Esophagus muscularis mucosa (tissue), 4 donors: ENCODE measurements around the gene FBXO46.

Experiments used
- EP300 ChIP-seq: sonication (generic); formaldehyde crosslinking; IDR thresholded peaks from one replicate; pipeline ENCODE4 v1.6.1; 2017; ENCODE audit warnings: antibody characterized with exemption
- POLR2A ChIP-seq: fragments of 450-650 bp; IDR thresholded peaks from one replicate; pipeline ENCODE4 v1.6.1; 2017; ENCODE audit warnings: antibody characterized with exemption, moderate library complexity, mild to moderate bottlenecking, low read depth
- POLR2AphosphoS5 ChIP-seq, 2 donors: sonication (generic); formaldehyde crosslinking; IDR thresholded peaks; one replicate each; pipeline ENCODE4 v1.6.1; 2017; ENCODE audit warnings: antibody characterized with exemption in 2 of 2
- TF ChIP-seq, protein P1 (sequence below), 3 experiments: fragments of 200-600 bp in 2 of 3; fragments of 450-650 bp in 1 of 3; sonication (generic) in 2 of 3; IDR thresholded peaks; one replicate each; pipeline ENCODE4 v1.5.1; 2017 to 2019; ENCODE audit warnings: antibody characterized with exemption in 3 of 3, mild to moderate bottlenecking in 2 of 3, moderate library complexity in 1 of 3

GRCh38 chr19:45763691-45764294, 33.1 kb upstream of the FBXO46 start:
- TF ChIP-seq POLR2A (no peak), EP300 (no peak), POLR2AphosphoS5 (IDR thresholded peaks at IDR 0.05) (no peak)
- TF ChIP-seq, protein P1, sequence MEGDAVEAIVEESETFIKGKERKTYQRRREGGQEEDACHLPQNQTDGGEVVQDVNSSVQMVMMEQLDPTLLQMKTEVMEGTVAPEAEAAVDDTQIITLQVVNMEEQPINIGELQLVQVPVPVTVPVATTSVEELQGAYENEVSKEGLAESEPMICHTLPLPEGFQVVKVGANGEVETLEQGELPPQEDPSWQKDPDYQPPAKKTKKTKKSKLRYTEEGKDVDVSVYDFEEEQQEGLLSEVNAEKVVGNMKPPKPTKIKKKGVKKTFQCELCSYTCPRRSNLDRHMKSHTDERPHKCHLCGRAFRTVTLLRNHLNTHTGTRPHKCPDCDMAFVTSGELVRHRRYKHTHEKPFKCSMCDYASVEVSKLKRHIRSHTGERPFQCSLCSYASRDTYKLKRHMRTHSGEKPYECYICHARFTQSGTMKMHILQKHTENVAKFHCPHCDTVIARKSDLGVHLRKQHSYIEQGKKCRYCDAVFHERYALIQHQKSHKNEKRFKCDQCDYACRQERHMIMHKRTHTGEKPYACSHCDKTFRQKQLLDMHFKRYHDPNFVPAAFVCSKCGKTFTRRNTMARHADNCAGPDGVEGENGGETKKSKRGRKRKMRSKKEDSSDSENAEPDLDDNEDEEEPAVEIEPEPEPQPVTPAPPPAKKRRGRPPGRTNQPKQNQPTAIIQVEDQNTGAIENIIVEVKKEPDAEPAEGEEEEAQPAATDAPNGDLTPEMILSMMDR (IDR thresholded peaks at IDR 0.05), result no peak
